ENCODE data around the gene ZBTB21.

DNA sequence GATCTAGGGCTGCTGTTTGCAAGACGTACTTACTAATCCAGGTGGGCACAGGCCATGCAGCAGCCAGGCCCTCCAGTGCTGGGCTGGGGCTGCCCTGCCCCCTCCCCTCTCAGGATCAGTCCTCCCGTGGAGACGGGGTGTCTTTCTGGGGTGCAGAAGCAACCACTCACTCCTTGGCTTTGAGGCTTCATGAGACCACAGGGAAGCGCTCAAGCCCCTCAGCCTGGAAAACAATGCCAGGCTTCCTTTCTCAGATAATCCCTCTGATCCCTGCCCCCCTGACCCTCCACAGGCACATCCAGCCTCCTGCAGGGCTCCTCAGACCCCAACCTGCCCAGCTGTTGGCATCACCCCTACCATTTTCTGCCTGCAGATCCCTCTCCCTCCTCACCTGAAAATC, 42.5 kb downstream of the ZBTB21 start:
- TF ChIP-seq POLR2A (IDR thresholded peaks at IDR 0.05): no peak
- TF ChIP-seq, protein P1, sequence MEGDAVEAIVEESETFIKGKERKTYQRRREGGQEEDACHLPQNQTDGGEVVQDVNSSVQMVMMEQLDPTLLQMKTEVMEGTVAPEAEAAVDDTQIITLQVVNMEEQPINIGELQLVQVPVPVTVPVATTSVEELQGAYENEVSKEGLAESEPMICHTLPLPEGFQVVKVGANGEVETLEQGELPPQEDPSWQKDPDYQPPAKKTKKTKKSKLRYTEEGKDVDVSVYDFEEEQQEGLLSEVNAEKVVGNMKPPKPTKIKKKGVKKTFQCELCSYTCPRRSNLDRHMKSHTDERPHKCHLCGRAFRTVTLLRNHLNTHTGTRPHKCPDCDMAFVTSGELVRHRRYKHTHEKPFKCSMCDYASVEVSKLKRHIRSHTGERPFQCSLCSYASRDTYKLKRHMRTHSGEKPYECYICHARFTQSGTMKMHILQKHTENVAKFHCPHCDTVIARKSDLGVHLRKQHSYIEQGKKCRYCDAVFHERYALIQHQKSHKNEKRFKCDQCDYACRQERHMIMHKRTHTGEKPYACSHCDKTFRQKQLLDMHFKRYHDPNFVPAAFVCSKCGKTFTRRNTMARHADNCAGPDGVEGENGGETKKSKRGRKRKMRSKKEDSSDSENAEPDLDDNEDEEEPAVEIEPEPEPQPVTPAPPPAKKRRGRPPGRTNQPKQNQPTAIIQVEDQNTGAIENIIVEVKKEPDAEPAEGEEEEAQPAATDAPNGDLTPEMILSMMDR (IDR thresholded peaks at IDR 0.05 in 8 of 11, conservative IDR thresholded peaks at IDR 0.05 in 3 of 11): no peak

All from spleen (tissue), 7 donors.